GM19023 (cell line): ENCODE measurements around the gene GPRIN3.
"Not testable (repeated sequence)": the region's sequence is repeated elsewhere in the genome, so short reads cannot be mapped to it uniquely, and the experiment has no call there.

Experiments
- ATAC-seq: cut with Tn5 transposase; IDR thresholded peaks from one replicate; pipeline ENCODE4 v1.9.1; 2021; ENCODE audit warnings: mild to moderate bottlenecking, moderate library complexity; ENCODE audit not compliant: unreplicated experiment

GPRIN3 gene

GRCh38 chr4:89221167-89221867 lies 86.3 kb downstream of the GPRIN3 start:
- no peak for ATAC-seq

DNA sequence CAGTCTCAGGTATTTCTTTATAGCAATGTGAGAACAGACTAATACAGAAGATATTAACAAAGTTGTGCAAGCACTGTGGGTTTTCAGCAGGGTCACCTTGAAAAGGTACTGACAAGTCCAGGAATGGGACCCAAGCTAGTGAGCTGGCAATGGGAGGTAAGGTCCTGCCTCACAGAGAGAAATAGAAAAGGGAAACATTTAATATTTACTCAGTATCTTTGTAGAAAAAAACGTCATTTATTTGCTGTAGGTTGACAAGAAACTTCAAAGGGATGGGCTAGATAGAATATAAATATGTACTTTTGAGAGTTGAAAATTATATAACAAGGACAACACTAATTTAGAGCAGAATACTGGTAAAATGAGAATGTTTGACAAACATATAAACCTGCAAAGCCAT lies 89.0 kb downstream of the GPRIN3 start:
- no peak for ATAC-seq

DNA sequence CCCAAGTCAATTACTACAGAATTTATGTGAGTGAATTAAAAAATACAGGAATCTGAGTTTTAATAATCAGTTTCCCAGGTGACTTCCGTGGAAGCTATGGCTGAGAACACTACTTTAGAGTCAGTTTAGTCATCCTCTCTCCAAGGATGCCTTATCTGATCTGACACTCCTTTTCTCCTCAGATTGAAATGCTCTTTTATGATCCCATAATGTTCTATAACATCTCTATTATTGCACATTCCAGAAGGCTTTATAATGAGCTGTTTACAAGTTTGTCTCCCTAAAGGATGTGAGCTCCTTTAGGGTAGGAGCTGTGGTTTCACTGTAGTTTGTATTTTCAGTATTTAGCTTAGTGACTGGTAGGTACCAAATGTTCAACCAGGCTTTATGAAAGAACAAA lies 90.0 kb downstream of the GPRIN3 start:
- no peak for ATAC-seq

GRCh38 chr4:89216866-89217265 lies 90.7 kb downstream of the GPRIN3 start:
- ATAC-seq, result no peak

- ATAC-seq, result no peak
Measured at GRCh38 chr4:89216422-89216821, 91.2 kb downstream of the GPRIN3 start.

DNA sequence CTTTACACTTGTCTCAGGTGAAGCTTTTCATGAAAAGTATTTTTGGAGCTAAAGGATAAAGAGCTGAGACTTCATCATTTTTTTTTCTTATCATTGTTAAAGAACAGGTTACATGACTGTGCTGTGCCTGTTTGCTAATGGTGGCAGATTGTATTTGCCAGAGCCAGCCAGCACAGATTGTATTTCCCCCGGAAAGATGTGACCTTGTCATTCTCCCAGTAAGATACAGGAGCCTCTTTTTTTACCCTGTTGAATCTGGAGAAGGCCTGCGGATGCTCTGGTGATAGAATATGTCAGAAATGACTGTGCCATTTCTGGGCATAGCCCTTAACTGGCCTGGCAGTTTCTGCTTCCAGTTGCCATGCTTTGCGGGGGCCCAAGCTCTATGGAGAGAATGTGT lies 91.9 kb downstream of the GPRIN3 start:
- ATAC-seq, result no peak

DNA sequence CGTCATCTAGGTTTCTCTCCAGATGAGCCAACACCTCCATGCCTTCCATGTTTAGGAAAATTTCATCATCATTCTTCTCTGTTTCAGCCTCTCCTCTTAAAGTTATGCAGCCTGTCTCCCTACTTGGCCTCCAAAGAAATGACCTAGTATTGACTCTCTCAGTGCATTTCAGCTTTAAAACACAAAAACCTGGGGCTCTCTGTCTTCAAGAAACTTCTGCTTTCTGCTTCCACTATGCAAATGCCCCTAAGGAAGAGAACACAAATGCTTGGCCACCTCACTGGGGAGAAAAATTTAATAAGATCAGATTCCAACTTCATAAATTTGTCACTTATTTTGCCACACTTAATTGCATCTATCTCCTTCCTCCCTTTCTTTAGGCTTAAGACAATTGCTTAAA lies 93.3 kb downstream of the GPRIN3 start:
- ATAC-seq, result no peak

DNA sequence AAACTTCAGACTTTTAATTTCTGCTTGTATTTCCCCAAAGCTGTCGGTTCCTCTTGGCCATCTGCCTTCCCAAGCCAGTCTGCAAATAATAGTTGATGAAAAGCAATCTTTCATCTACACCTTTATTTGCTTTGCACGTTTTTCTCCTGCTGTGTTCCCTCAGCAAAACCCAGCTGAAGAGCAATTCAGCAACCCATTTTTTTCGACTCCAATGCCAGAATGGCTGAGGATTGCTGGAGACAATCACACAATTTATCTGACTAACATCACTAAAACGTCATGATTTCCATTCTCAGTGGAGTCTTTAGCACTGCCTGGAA lies 94.3 kb downstream of the GPRIN3 start:
- no peak for ATAC-seq

GRCh38 chr4:89212666-89213381 lies 94.8 kb downstream of the GPRIN3 start:
- no peak for ATAC-seq

GRCh38 chr4:89204624-89205023 lies 103.0 kb downstream of the GPRIN3 start:
- ATAC-seq, result no peak

DNA sequence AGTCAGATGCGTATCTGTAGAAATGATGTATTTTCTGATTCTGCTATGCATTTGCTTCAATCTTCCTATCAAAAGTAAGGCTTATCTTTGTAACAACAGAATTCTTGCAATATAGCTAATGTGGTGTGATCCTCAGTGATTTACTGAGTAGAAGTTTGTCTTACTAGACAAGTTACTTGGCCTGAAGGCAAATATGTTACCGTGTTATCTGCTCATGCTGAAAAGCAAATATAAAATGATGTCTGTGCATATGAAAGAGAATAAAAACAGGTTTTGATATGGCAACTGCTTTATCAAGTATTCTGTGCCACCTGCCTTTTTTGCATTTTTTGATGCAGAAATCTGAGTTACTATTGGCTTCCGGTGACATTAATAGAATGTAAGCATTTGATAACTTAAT lies 103.7 kb downstream of the GPRIN3 start:
- no peak for ATAC-seq

- ATAC-seq, result not testable (repeated sequence)
Measured at GRCh38 chr4:89199394-89199793, 108.2 kb downstream of the GPRIN3 start.

- no peak for ATAC-seq
Measured at GRCh38 chr4:89197920-89198319, 109.7 kb downstream of the GPRIN3 start.

GRCh38 chr4:89196745-89197144 lies 110.9 kb downstream of the GPRIN3 start:
- ATAC-seq, result no peak

DNA sequence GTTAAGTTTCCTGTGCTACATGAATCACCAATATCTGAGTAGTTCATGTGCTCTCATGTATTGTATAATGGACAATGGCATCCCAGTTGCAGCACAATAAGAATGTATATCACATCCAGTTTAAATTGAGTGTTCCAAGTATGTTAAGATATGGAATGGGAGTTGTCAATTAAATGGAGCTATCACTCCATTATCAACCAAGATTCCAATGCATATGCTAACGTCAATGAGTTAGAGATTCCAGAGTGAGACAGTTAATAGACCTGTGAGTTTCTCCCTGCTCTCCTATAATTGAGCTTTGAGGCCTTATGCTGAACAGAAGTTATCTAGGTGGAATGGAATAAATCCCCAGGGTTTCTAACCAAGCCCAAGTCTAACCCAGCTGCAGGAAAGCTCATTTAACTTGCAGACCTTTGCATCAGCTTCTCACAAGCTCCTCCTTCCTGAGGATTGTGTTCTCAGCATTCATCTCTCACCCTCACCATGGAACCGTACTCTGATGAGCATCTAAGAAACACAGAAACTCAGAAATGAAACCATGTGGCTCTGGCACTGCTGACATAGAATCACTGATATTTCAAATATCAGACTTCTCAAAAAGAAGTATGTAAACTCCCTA lies 111.4 kb downstream of the GPRIN3 start:
- ATAC-seq, result no peak

DNA sequence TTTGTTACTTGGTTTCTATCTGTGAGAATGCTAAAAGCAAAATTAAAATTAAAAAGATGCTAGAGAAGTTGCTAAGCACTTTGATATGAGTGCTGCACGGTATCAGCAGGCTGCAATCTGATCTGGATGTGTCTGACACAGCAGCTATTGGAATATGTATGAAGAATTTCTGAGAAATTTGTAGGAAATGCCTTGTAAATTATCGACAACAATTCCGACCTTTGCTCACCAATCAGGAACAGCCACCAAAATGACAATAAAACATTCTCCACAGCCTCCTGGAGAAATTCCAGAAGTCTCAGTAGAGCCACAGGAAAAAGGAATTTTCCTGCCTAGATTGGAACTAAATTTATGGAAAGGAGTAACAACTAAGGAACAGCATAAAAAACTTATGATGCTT lies 113.8 kb downstream of the GPRIN3 start:
- ATAC-seq, result no peak
